Natural killer cell treated with Interleukin-12 subunit alpha and Interleukin-12 subunit beta and Interleukin-15 and Interleukin-18, amount 100 ng/mL, for 72 hours (primary cell): ENCODE results near the gene FZD10. TPM values are rescaled to one million over a fixed set of nuclear protein-coding genes. Genes with fewer than 3 reads are reported as not detected.

Source experiments
- ATAC-seq, 2 donors: fragments of 150-1000 bp; cut with Tn5 transposase in 1 of 2; sonication (Bioruptor Pico), chemical (Tn5 transposase) in 1 of 2; 2 replicates each; pipeline ENCODE4 v1.10.0; 2021
- DNase-seq: peaks from one replicate; pipeline ENCODE4 v3.0.0; 2022; ENCODE audit warnings: low spot score
- H3K27ac Mint-ChIP-seq, 2 donors: 1 replicate in 1 of 2; 2 replicates in 1 of 2; pipeline ENCODE4 v1.8.0; 2022; ENCODE audit warnings: mixed read lengths in 2 of 2, mild to moderate bottlenecking in 1 of 2, moderate library complexity in 1 of 2
- H3K27me3 Mint-ChIP-seq, 2 donors: 1 replicate in 1 of 2; 2 replicates in 1 of 2; pipeline ENCODE4 v1.8.0; 2022; ENCODE audit warnings: mixed read lengths in 2 of 2
- H3K36me3 Mint-ChIP-seq: one replicate; pipeline ENCODE4 v1.8.0; 2022; ENCODE audit warnings: mixed read lengths
- H3K4me1 Mint-ChIP-seq, 2 donors: 1 replicate in 1 of 2; 2 replicates in 1 of 2; pipeline ENCODE4 v1.8.0; 2022; ENCODE audit warnings: low read depth in 2 of 2, mixed read lengths in 2 of 2, mild to moderate bottlenecking in 1 of 2
- H3K4me3 Mint-ChIP-seq: one replicate; pipeline ENCODE4 v1.8.0; 2022; ENCODE audit warnings: mixed read lengths
- H3K9me3 Mint-ChIP-seq: 2 replicates; pipeline ENCODE4 v1.8.0; 2022; ENCODE audit warnings: mixed read lengths
- total RNA-seq, 2 donors: library from RNA; stranded (reverse); gene quantifications; one replicate each; pipeline ENCODE4 v1.2.3, GENCODE V29; 2022

Gene FZD10
- total RNA-seq, 2 donors from 2014 or later = not detected

- ATAC-seq (peak in 1 of 2 donors; percentile 33), DNase-seq (no peak)
- no peaks in the 10 kb centered on the region for H3K4me1 Mint-ChIP-seq
- no peak overlapping the region for H3K27ac Mint-ChIP-seq
- no peaks in the 10 kb centered on the region for H3K9me3 Mint-ChIP-seq
- H3K4me3 Mint-ChIP-seq = no peak overlapping the region
- no peaks in the 10 kb centered on the region for H3K36me3 Mint-ChIP-seq
- no peaks in the 10 kb centered on the region for H3K27me3 Mint-ChIP-seq
Observed at GRCh38 chr12:130126023-130126432, 36.2 kb upstream of the FZD10 start.

GRCh38 chr12:130127532-130127911 is 34.7 kb upstream of the FZD10 start:
- Mint-ChIP-seq H3K4me1 (no peaks in the 10 kb centered on the region), H3K27me3 (no peaks in the 10 kb centered on the region), H3K4me3 (no peak overlapping the region), H3K36me3 (no peaks in the 10 kb centered on the region), H3K27ac (no peak overlapping the region), H3K9me3 (no peaks in the 10 kb centered on the region)
- DNase-seq (no peak), ATAC-seq (no peak)

GRCh38 chr12:130127912-130128789 is 34.1 kb upstream of the FZD10 start:
- H3K36me3 Mint-ChIP-seq = no peaks in the 10 kb centered on the region
- H3K4me1 Mint-ChIP-seq = no peaks in the 10 kb centered on the region

GRCh38 chr12:130128790-130129735 is 33.2 kb upstream of the FZD10 start:
- DNase-seq = no peak
- H3K36me3 Mint-ChIP-seq = no peaks in the 10 kb centered on the region
- H3K27me3 Mint-ChIP-seq = peaks cover 0 to 7% of the 10 kb centered on the region in 2 donors

More at GRCh38 chr12:130127912-130128789, 34.1 kb upstream of the FZD10 start:
- Mint-ChIP-seq H3K9me3 (no peaks in the 10 kb centered on the region), H3K27ac (no peak overlapping the region), H3K27me3 (no peaks in the 10 kb centered on the region), H3K4me3 (no peak overlapping the region)
- ATAC-seq = no peak
- no peak for DNase-seq

GRCh38 chr12:130130346-130130745 is 31.9 kb upstream of the FZD10 start:
- DNase-seq = no peak
- Mint-ChIP-seq H3K27ac (no peak overlapping the region), H3K4me3 (no peak overlapping the region)

More at GRCh38 chr12:130128790-130129735, 33.2 kb upstream of the FZD10 start:
- H3K4me1 Mint-ChIP-seq = no peaks in the 10 kb centered on the region
- H3K4me3 Mint-ChIP-seq = no peak overlapping the region
- no peak for ATAC-seq
- no peaks in the 10 kb centered on the region for H3K9me3 Mint-ChIP-seq
- no peak overlapping the region for H3K27ac Mint-ChIP-seq

GRCh38 chr12:130131025-130131424 is 31.2 kb upstream of the FZD10 start:
- Mint-ChIP-seq H3K27ac (no peak overlapping the region), H3K4me1 (no peaks in the 10 kb centered on the region), H3K9me3 (peaks cover 3% of the 10 kb centered on the region), H3K36me3 (no peaks in the 10 kb centered on the region), H3K4me3 (no peak overlapping the region), H3K27me3 (peaks cover 0 to 7% of the 10 kb centered on the region in 2 donors)
- ATAC-seq (no peak), DNase-seq (no peak)

More at GRCh38 chr12:130130346-130130745, 31.9 kb upstream of the FZD10 start:
- Mint-ChIP-seq H3K9me3 (peaks cover 2% of the 10 kb centered on the region), H3K4me1 (no peaks in the 10 kb centered on the region), H3K36me3 (no peaks in the 10 kb centered on the region), H3K27me3 (peaks cover 0 to 7% of the 10 kb centered on the region in 2 donors)
- no peak for ATAC-seq

GRCh38 chr12:130131801-130132200 is 30.5 kb upstream of the FZD10 start:
- Mint-ChIP-seq H3K27ac (no peak overlapping the region), H3K4me3 (no peak overlapping the region), H3K4me1 (no peaks in the 10 kb centered on the region), H3K9me3 (peaks cover 3% of the 10 kb centered on the region), H3K27me3 (peaks cover 0 to 7% of the 10 kb centered on the region in 2 donors), H3K36me3 (no peaks in the 10 kb centered on the region)
- no peak for ATAC-seq
- no peak for DNase-seq

- no peak for ATAC-seq
- Mint-ChIP-seq H3K9me3 (peaks cover 3% of the 10 kb centered on the region), H3K4me3 (no peak overlapping the region), H3K27me3 (peaks cover 3 to 7% of the 10 kb centered on the region in 2 donors), H3K4me1 (no peaks in the 10 kb centered on the region), H3K36me3 (no peaks in the 10 kb centered on the region), H3K27ac (no peak overlapping the region)
- DNase-seq = no peak
Observed at GRCh38 chr12:130132831-130133511, 29.3 kb upstream of the FZD10 start.

GRCh38 chr12:130133851-130134562 is 28.3 kb upstream of the FZD10 start:
- Mint-ChIP-seq H3K9me3 (peaks cover 3% of the 10 kb centered on the region), H3K27ac (no peak overlapping the region), H3K36me3 (no peaks in the 10 kb centered on the region), H3K4me1 (no peaks in the 10 kb centered on the region), H3K27me3 (peaks cover 3 to 7% of the 10 kb centered on the region in 2 donors), H3K4me3 (no peak overlapping the region)
- DNase-seq = no peak
- ATAC-seq = no peak

- DNase-seq (no peak), ATAC-seq (peak in 1 of 2 donors; percentile 40)
- H3K4me3 Mint-ChIP-seq = no peak overlapping the region
- no peaks in the 10 kb centered on the region for H3K4me1 Mint-ChIP-seq
- peaks cover 3% of the 10 kb centered on the region for H3K9me3 Mint-ChIP-seq
- no peaks in the 10 kb centered on the region for H3K36me3 Mint-ChIP-seq
- no peak overlapping the region for H3K27ac Mint-ChIP-seq
- peaks cover 3 to 7% of the 10 kb centered on the region in 2 donors for H3K27me3 Mint-ChIP-seq
Observed at GRCh38 chr12:130134563-130134915, 27.7 kb upstream of the FZD10 start.

GRCh38 chr12:130136509-130137039 is 25.7 kb upstream of the FZD10 start:
- H3K9me3 Mint-ChIP-seq = peaks cover 3% of the 10 kb centered on the region
- ATAC-seq (no peak), DNase-seq (no peak)
- H3K27ac Mint-ChIP-seq = no peak overlapping the region
- peaks cover 6 to 7% of the 10 kb centered on the region in 2 donors for H3K27me3 Mint-ChIP-seq
- no peaks in the 10 kb centered on the region for H3K36me3 Mint-ChIP-seq
- no peaks in the 10 kb centered on the region for H3K4me1 Mint-ChIP-seq
- H3K4me3 Mint-ChIP-seq = no peak overlapping the region

- DNase-seq (no peak), ATAC-seq (no peak)
- Mint-ChIP-seq H3K27me3 (peaks cover 6 to 7% of the 10 kb centered on the region in 2 donors), H3K36me3 (no peaks in the 10 kb centered on the region), H3K4me3 (no peak overlapping the region), H3K9me3 (peaks cover 3% of the 10 kb centered on the region), H3K4me1 (no peaks in the 10 kb centered on the region), H3K27ac (no peak overlapping the region)
Observed at GRCh38 chr12:130137040-130138018, 24.9 kb upstream of the FZD10 start.
